ENCODE data around the gene PRDX3. TPM values are rescaled to one million over a fixed set of nuclear protein-coding genes. Genes with fewer than 3 reads are reported as not detected.

PRDX3 gene
- total RNA-seq, 1 experiment from 2014 or later = 167 TPM

- peak; percentile 76; the same call in 1 of the 2 replicates for TF ChIP-seq ZNF281 (CRISPR knock-in tag; IDR thresholded peaks at IDR 0.05)
- TF ChIP-seq ATF3 (CRISPR knock-in tag; conservative IDR thresholded peaks at IDR 0.05) = no peak
- TF ChIP-seq AFF4 (CRISPR knock-in tag; IDR thresholded peaks at IDR 0.05; ENCODE audit: borderline replicate concordance) = no peak; the same call in 1 of the 2 replicates
- 0 out of 2 replicates have a peak, but pooled peaks have one; percentile 44 for TF ChIP-seq ARID4B (CRISPR knock-in tag; IDR thresholded peaks at IDR 0.05; ENCODE audit: borderline replicate concordance)
- 0 out of 2 replicates have a peak, but pooled peaks have one; percentile 57 for TF ChIP-seq ZNF232 (CRISPR knock-in tag; IDR thresholded peaks at IDR 0.05)
- TF ChIP-seq ZNF512 (CRISPR knock-in tag; IDR thresholded peaks at IDR 0.05; ENCODE audit: borderline replicate concordance) = no peak
- TF ChIP-seq IRF1 (CRISPR knock-in tag; IDR thresholded peaks at IDR 0.05) = 0 out of 2 replicates have a peak, but pooled peaks have one; percentile 25
- peak; percentile 71 for TF ChIP-seq USF2 (CRISPR knock-in tag; IDR thresholded peaks at IDR 0.05)
- no peak for TF ChIP-seq JAZF1 (CRISPR knock-in tag; IDR thresholded peaks at IDR 0.05)
- no peak for TF ChIP-seq ZNF263 (CRISPR knock-in tag; IDR thresholded peaks at IDR 0.05; ENCODE audit: low read depth)
- no peak for TF ChIP-seq RORB (CRISPR knock-in tag; IDR thresholded peaks at IDR 0.05)
- peak; percentile 64; the same call in 1 of the 2 replicates for TF ChIP-seq MYBL2 (CRISPR knock-in tag; IDR thresholded peaks at IDR 0.05)
- peak; percentile 38; the same call in 1 of the 2 replicates for TF ChIP-seq JUN (CRISPR knock-in tag; IDR thresholded peaks at IDR 0.05)
- TF ChIP-seq ZNF425 (CRISPR knock-in tag; conservative IDR thresholded peaks at IDR 0.05) = no peak
- no peak for TF ChIP-seq NFYB (CRISPR knock-in tag; conservative IDR thresholded peaks at IDR 0.05; ENCODE audit: low read depth)
- TF ChIP-seq ZNF121 (CRISPR knock-in tag; IDR thresholded peaks at IDR 0.05) = peak; percentile 30; the same call in 1 of the 2 replicates
These were observed at the start of gene PRDX3 (continued) for GRCh38 chr10:119178372-119179119.
